Endodermal cell (in vitro differentiated cells): ENCODE results near the gene CNTN4. TPM values are rescaled to one million over a fixed set of nuclear protein-coding genes. Genes with fewer than 3 reads are reported as not detected.

ENCODE experiments used
- DNase-seq: peaks from one replicate; pipeline ENCODE4 v3.0.0-alpha.2; 2017
- H3K27ac ChIP-seq: 2 replicates; pipeline ENCODE4 v1.5.1; 2013; ENCODE audit warnings: mild to moderate bottlenecking, low read depth, low read length, moderate library complexity
- H3K27me3 ChIP-seq: 2 replicates; pipeline ENCODE4 v1.6.1; 2013; ENCODE audit warnings: mild to moderate bottlenecking, low read length, moderate library complexity; ENCODE audit not compliant: insufficient read depth, control insufficient read depth, poor library complexity, severe bottlenecking
- H3K36me3 ChIP-seq: 2 replicates; pipeline ENCODE4 v1.7.0; 2013; ENCODE audit warnings: mild to moderate bottlenecking, low read length, moderate library complexity; ENCODE audit not compliant: control insufficient read depth, insufficient read depth
- H3K4me1 ChIP-seq: one replicate; pipeline ENCODE4 v1.7.0; 2013; ENCODE audit warnings: low read length; ENCODE audit not compliant: control insufficient read depth, insufficient read depth
- H3K4me3 ChIP-seq: 2 replicates; pipeline ENCODE4 v1.5.1; 2013; ENCODE audit warnings: mild to moderate bottlenecking, low read length, moderate library complexity
- H3K9ac ChIP-seq: 2 replicates; pipeline ENCODE4 v1.6.1; 2013; ENCODE audit warnings: mild to moderate bottlenecking, low read length, moderate library complexity; ENCODE audit not compliant: poor library complexity, severe bottlenecking; ENCODE audit errors: extremely low read depth
- H3K9me3 ChIP-seq: 2 replicates; pipeline ENCODE4 v1.6.1; 2013; ENCODE audit warnings: mild to moderate bottlenecking, low read length, moderate library complexity; ENCODE audit not compliant: control insufficient read depth
- H3K27ac Mint-ChIP-seq: 2 replicates; pipeline ENCODE4 v1.8.0; 2020; ENCODE audit warnings: mixed read lengths
- H3K27me3 Mint-ChIP-seq: 2 replicates; pipeline ENCODE4 v1.8.0; 2021; ENCODE audit warnings: mild to moderate bottlenecking, mixed read lengths; ENCODE audit not compliant: insufficient read depth
- H3K36me3 Mint-ChIP-seq: 2 replicates; pipeline ENCODE4 v1.8.0; 2020; ENCODE audit warnings: low read depth, mixed read lengths
- H3K4me1 Mint-ChIP-seq: 2 replicates; pipeline ENCODE4 v1.8.0; 2020; ENCODE audit warnings: mixed read lengths
- H3K4me3 Mint-ChIP-seq: 2 replicates; pipeline ENCODE4 v1.8.0; 2020; ENCODE audit warnings: mild to moderate bottlenecking, moderate library complexity, mixed read lengths
- H3K9me3 Mint-ChIP-seq: 2 replicates; pipeline ENCODE4 v1.8.0; 2020; ENCODE audit warnings: mild to moderate bottlenecking, mixed read lengths
- CTCF ChIP-seq: fragments of 200-600 bp; sonication (generic); conservative IDR thresholded peaks from 2 replicates; pipeline ENCODE4 v1.5.0; 2021; ENCODE audit warnings: antibody characterized with exemption, mild to moderate bottlenecking
- WGBS, 2 experiments: methylation state at CpG; one replicate each; pipeline versions ENCODE4 v1.1.5 to v1.1.7; 2013; ENCODE audit warnings: missing lambda C conversion rate in 2 of 2, mixed read lengths in 1 of 2; ENCODE audit not compliant: insufficient coverage in 1 of 2, insufficient read length in 1 of 2; 5-methylcytosine and 5-hydroxymethylcytosine counted together
- total RNA-seq, 2 donors: library from RNA; stranded (reverse); fragmentation: NEBNext Ultra II Directional in 1 of 2; extraction: Animal tissue kit (Norgen Biotek cat#: 25700) in 1 of 2; gene quantifications; 2 replicates in 1 of 2; 3 replicates in 1 of 2; pipeline ENCODE4 v1.2.1, GENCODE V29; 2021

The CNTN4 gene
- total RNA-seq, 2 donors from 2014 or later = 10.8 to 11.1 TPM

- Mint-ChIP-seq H3K36me3 (no peaks in the 10 kb centered on the region), H3K9me3 (peaks cover 3% of the 10 kb centered on the region)
These were observed 691.7 kb downstream of the CNTN4 start for GRCh38 chr3:2790266-2790815.

GRCh38 chr3:2792432-2792831 lies 693.8 kb downstream of the CNTN4 start:
- Histone ChIP-seq H3K27me3 (peaks cover 97% of the 10 kb centered on the region), H3K36me3 (no peaks in the 10 kb centered on the region), H3K27ac (no peak overlapping the region), H3K9me3 (no peaks in the 10 kb centered on the region), H3K4me3 (no peak overlapping the region), H3K9ac (no peak overlapping the region), H3K4me1 (no peaks in the 10 kb centered on the region)
- H3K27ac Mint-ChIP-seq = no peak overlapping the region
- no peak for DNase-seq
- H3K27me3 Mint-ChIP-seq = peaks cover 95% of the 10 kb centered on the region
- H3K9me3 Mint-ChIP-seq = peaks cover 3% of the 10 kb centered on the region
- no peak for TF ChIP-seq CTCF
- no peak overlapping the region for H3K4me3 Mint-ChIP-seq
- WGBS, 2 experiments = 89% methylated on average over 1 of the region's 1 CpG; no CpG with 5 or more reads in 1 of the 2 experiments
- no peaks in the 10 kb centered on the region for H3K4me1 Mint-ChIP-seq
- H3K36me3 Mint-ChIP-seq = no peaks in the 10 kb centered on the region

More at GRCh38 chr3:2790266-2790815, 691.7 kb downstream of the CNTN4 start:
- Histone ChIP-seq H3K27me3 (peaks cover 100% of the 10 kb centered on the region), H3K9ac (no peak overlapping the region), H3K27ac (no peak overlapping the region), H3K4me3 (no peak overlapping the region), H3K36me3 (no peaks in the 10 kb centered on the region), H3K9me3 (no peaks in the 10 kb centered on the region), H3K4me1 (no peaks in the 10 kb centered on the region)
- Mint-ChIP-seq H3K4me3 (no peak overlapping the region), H3K27ac (no peak overlapping the region), H3K27me3 (peaks cover 97% of the 10 kb centered on the region), H3K4me1 (no peaks in the 10 kb centered on the region)
- no peak for TF ChIP-seq CTCF
- WGBS, 2 experiments = 57 to 66% methylated on average over 1 of the region's 1 CpG
- no peak for DNase-seq

GRCh38 chr3:2793987-2794386 lies 695.3 kb downstream of the CNTN4 start:
- Mint-ChIP-seq H3K36me3 (no peaks in the 10 kb centered on the region), H3K27ac (no peak overlapping the region), H3K4me3 (no peak overlapping the region), H3K27me3 (peaks cover 82% of the 10 kb centered on the region), H3K4me1 (no peaks in the 10 kb centered on the region), H3K9me3 (peaks cover 3% of the 10 kb centered on the region)
- no peak for TF ChIP-seq CTCF
- no peaks in the 10 kb centered on the region for H3K4me1 ChIP-seq
- H3K27ac ChIP-seq = no peak overlapping the region
- H3K4me3 ChIP-seq = no peak overlapping the region
- peaks cover 81% of the 10 kb centered on the region for H3K27me3 ChIP-seq
- H3K9ac ChIP-seq = no peak overlapping the region
- DNase-seq = no peak
- H3K36me3 ChIP-seq = no peaks in the 10 kb centered on the region
- H3K9me3 ChIP-seq = no peaks in the 10 kb centered on the region
- WGBS, 2 experiments = 97 to 100% methylated on average over 1 of the region's 1 CpG
